GM12865 (cell line): Measurements from ENCODE around the gene IQCM.

Experiments
- DNase-seq: peaks from one replicate; pipeline ENCODE4 v3.0.0; 2010; ENCODE audit warnings: low read depth
- H3K4me3 ChIP-seq: 2 replicates; pipeline ENCODE4 v1.5.1; 2011; ENCODE audit warnings: mild to moderate bottlenecking, low read depth, low read length, control low read depth
- TF ChIP-seq, protein P1 (sequence below): IDR thresholded peaks from 2 replicates; pipeline ENCODE4 v1.5.1; 2011; ENCODE audit warnings: low read length, control low read depth, low read depth, inconsistent platforms; ENCODE audit not compliant: insufficient read depth; ENCODE audit errors: missing control alignments

Gene IQCM

DNA sequence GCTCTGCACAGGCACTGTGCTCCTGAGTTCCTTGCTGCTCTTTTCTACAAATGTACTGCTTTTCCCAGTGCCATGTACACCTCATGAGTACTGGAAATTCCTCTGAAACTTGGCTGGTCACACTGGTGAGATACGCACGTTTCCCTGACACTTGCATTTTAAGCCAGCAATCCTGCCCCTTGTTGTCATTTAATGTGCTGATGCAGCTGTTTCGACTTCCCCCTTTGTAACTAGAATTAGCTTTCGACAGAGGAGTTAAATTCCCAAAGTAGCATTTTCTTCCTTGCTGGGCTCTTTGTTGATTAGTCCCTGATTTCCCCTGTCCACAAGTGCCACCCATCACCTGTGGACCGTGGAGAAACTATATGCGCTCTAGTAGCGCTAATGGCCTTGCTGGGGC is 77.5 kb downstream of the IQCM start:
- no peak overlapping the region for H3K4me3 ChIP-seq
- TF ChIP-seq, protein P1, sequence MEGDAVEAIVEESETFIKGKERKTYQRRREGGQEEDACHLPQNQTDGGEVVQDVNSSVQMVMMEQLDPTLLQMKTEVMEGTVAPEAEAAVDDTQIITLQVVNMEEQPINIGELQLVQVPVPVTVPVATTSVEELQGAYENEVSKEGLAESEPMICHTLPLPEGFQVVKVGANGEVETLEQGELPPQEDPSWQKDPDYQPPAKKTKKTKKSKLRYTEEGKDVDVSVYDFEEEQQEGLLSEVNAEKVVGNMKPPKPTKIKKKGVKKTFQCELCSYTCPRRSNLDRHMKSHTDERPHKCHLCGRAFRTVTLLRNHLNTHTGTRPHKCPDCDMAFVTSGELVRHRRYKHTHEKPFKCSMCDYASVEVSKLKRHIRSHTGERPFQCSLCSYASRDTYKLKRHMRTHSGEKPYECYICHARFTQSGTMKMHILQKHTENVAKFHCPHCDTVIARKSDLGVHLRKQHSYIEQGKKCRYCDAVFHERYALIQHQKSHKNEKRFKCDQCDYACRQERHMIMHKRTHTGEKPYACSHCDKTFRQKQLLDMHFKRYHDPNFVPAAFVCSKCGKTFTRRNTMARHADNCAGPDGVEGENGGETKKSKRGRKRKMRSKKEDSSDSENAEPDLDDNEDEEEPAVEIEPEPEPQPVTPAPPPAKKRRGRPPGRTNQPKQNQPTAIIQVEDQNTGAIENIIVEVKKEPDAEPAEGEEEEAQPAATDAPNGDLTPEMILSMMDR = no peak

GRCh38 chr4:149735796-149736195 is 79.8 kb downstream of the IQCM start:
- TF ChIP-seq, protein P1 = no peak
- no peak overlapping the region for H3K4me3 ChIP-seq
- no peak for DNase-seq

More for the DNA sequence above, 77.5 kb downstream of the IQCM start:
- no peak for DNase-seq

DNA sequence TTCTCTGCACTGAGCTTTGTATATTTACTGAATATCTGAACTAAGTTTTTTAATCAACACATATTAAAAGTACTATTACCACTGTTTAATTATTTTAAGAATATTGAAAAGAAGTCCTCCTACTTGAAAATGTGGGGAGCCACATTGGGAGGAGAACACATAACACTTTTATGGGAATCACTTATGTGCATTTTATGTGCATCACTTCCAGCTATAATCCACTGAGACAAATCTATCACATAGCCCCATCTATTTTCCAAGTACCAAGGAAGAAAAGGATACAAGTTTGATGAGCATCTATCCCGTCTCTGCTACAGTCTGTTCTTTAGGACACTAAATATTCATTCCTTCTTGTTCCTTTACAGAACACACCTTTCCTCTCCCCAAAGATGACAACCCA is 87.2 kb downstream of the IQCM start:
- DNase-seq = no peak
- TF ChIP-seq, protein P1 = no peak

GRCh38 chr4:149727663-149728062 is 88.0 kb downstream of the IQCM start:
- no peak overlapping the region for H3K4me3 ChIP-seq
- TF ChIP-seq, protein P1 = no peak
- no peak for DNase-seq

More for the DNA sequence above, 87.2 kb downstream of the IQCM start:
- no peak overlapping the region for H3K4me3 ChIP-seq

DNA sequence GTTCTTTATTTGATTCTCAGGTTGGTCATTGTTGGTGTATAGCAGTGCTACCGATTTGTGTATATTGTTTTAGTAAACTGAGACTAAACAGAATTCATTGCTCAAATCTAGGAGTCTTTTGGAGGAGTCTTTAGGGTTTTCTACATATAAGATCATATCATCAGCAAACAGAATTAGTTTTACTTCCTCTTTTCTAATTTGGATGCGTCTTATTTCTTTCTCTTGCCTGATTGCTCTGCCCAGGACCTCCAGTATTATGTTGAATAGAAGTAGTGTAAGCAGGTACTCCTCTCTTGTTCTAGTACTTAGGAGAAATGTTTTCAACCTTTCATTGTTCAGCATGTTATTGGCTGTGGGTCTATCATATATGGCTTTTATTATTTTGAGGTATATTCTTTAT is 92.6 kb downstream of the IQCM start:
- TF ChIP-seq, protein P1 = no peak
- no peak for DNase-seq
- H3K4me3 ChIP-seq = no peak overlapping the region

DNA sequence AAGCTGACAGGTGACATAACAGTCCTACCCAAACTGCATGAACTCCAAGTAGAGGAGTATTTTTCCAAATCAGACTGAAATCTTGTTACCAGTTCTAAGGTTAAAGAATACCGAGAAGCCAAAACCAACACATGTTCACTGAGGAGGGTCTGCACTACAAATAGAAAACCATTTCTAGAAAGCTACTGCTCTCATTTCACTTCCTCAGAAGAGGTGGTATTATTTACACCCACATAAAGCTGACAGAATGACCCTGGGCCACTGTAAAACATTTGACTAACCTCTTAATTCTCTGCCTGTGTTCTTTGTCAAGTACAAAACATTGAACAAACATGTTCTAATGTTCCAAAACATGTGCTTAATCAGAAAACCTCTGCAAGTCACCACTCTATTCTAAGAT is 95.8 kb downstream of the IQCM start:
- TF ChIP-seq, protein P1 = no peak
- DNase-seq = no peak
- H3K4me3 ChIP-seq = no peak overlapping the region

- no peak for DNase-seq
- TF ChIP-seq, protein P1 = no peak
- H3K4me3 ChIP-seq = no peak overlapping the region
Measured at GRCh38 chr4:149719357-149719756, 96.3 kb downstream of the IQCM start.
